ENCODE measurements around the gene PCDHGC3. TPM values are rescaled to one million over a fixed set of nuclear protein-coding genes. Genes with fewer than 3 reads are reported as not detected.

The PCDHGC3 gene
- total and polyA plus RNA-seq, 8 donors: 65.4 to 152 (median 118) TPM

- Histone ChIP-seq H3K36me3 (peaks cover 0 to 23% of the 10 kb centered on the region in 2 donors), H3K27me3 (peaks cover 15 to 87% of the 10 kb centered on the region in 2 donors), H3K4me1 (peaks cover 8 to 26% of the 10 kb centered on the region in 2 donors), H3K4me3 (no peak overlapping the region), H3K27ac (no peak overlapping the region), H3K9me3 (no peaks in the 10 kb centered on the region)
- DNase-seq: no peak
- TF ChIP-seq CTCF (IDR thresholded peaks at IDR 0.05): no peak
- no peak for ATAC-seq
- intact Hi-C loops (cut with DNase I): no loop called here
These were observed 15.8 kb downstream of the PCDHGC3 start for GRCh38 chr5:141491323-141492167.

- H3K27ac ChIP-seq: no peak overlapping the region
- intact Hi-C loops (cut with DNase I): no loop called here
- H3K4me1 ChIP-seq: peaks cover 8 to 26% of the 10 kb centered on the region in 2 donors
- H3K4me3 ChIP-seq: no peak overlapping the region
- TF ChIP-seq CTCF (IDR thresholded peaks at IDR 0.05): no peak
- no peak for ATAC-seq
- DNase-seq: no peak
- no peaks in the 10 kb centered on the region for H3K9me3 ChIP-seq
- H3K27me3 ChIP-seq: peaks cover 15 to 79% of the 10 kb centered on the region in 2 donors
- peaks cover 0 to 20% of the 10 kb centered on the region in 2 donors for H3K36me3 ChIP-seq
These were observed 16.6 kb downstream of the PCDHGC3 start for GRCh38 chr5:141492168-141492885.

GRCh38 chr5:141493500-141494422 lies 18.0 kb downstream of the PCDHGC3 start:
- Histone ChIP-seq H3K4me3 (no peak overlapping the region), H3K36me3 (peaks cover 0 to 20% of the 10 kb centered on the region in 2 donors), H3K4me1 (peaks cover 8 to 26% of the 10 kb centered on the region in 2 donors), H3K9me3 (no peaks in the 10 kb centered on the region), H3K27me3 (peaks cover 15 to 65% of the 10 kb centered on the region in 2 donors), H3K27ac (peak overlapping the region in 1 of 2 donors; percentile 18)
- TF ChIP-seq CTCF (IDR thresholded peaks at IDR 0.05): no peak
- no peak for DNase-seq
- intact Hi-C loops (cut with DNase I): no loop called here
- peak; percentile 28 for ATAC-seq

GRCh38 chr5:141494761-141495452 lies 19.1 kb downstream of the PCDHGC3 start:
- peaks cover 15 to 55% of the 10 kb centered on the region in 2 donors for H3K27me3 ChIP-seq
- intact Hi-C loops (cut with DNase I): no loop called here
- no peak for DNase-seq

More at GRCh38 chr5:141494761-141495452, 19.1 kb downstream of the PCDHGC3 start:
- peaks cover 8 to 26% of the 10 kb centered on the region in 2 donors for H3K4me1 ChIP-seq
- ATAC-seq: no peak
- H3K36me3 ChIP-seq: peaks cover 0 to 20% of the 10 kb centered on the region in 2 donors
- TF ChIP-seq CTCF (IDR thresholded peaks at IDR 0.05): no peak
- no peak overlapping the region for H3K27ac ChIP-seq
- no peak overlapping the region for H3K4me3 ChIP-seq
- H3K9me3 ChIP-seq: no peaks in the 10 kb centered on the region

All from left lung (tissue), 10 donors.